ENCODE data around the gene DNAH11. TPM values are rescaled to one million over a fixed set of nuclear protein-coding genes. Genes with fewer than 3 reads are reported as not detected.

The DNAH11 gene
- total and polyA plus RNA-seq, 2 of the 8 experiments (the other 6 are each of a cell fraction or from before 2014, with no cell fraction given), result 1.8 to 4.9 TPM

- TF ChIP-seq EZH2 (IDR thresholded peaks at IDR 0.05; ENCODE audit: low read depth, low read length, severe bottlenecking) (no peak), SP1 (IDR thresholded peaks at IDR 0.05; ENCODE audit: low read depth, low read length) (no peak), JUN (IDR thresholded peaks at IDR 0.05; ENCODE audit: low read depth, low read length) (no peak), HDAC2 (IDR thresholded peaks at IDR 0.05; ENCODE audit: borderline replicate concordance in 1 of 2, low read depth in 2 of 2, low read length in 2 of 2) (no peak), BRCA1 (IDR thresholded peaks at IDR 0.05; ENCODE audit: low read depth, low read length) (no peak), NANOG (IDR thresholded peaks at IDR 0.05; ENCODE audit: insufficient read depth, low read depth, low read length, poor library complexity, severe bottlenecking) (no peak)
Measured at GRCh38 chr7:21562385-21562784, 19.5 kb downstream of the DNAH11 start (continued).
